GM13976 (cell line): ENCODE measurements around the gene BTRC.

Source experiments
- DNase-seq: peaks from one replicate; pipeline ENCODE4 v3.0.0; 2012; ENCODE audit warnings: low spot score
- in situ Hi-C: fragments of 300-500 bp; cut with MboI; formaldehyde crosslinking; loops from one replicate; pipeline ENCODE4 v1.12.0; 2022; ENCODE audit warnings: low sequenced_read_pairs, mixed read lengths, inconsistent platforms; ENCODE audit not compliant: unreplicated experiment
- TF ChIP-seq, protein P1 (sequence below): IDR thresholded peaks from 2 replicates; pipeline ENCODE4 v1.5.1; 2012; ENCODE audit warnings: borderline replicate concordance, mild to moderate bottlenecking; ENCODE audit not compliant: insufficient read depth; ENCODE audit errors: extremely low read depth, missing control alignments, control extremely low read depth

BTRC gene

GRCh38 chr10:101453791-101454718 lies 100.1 kb downstream of the BTRC start:
- TF ChIP-seq, protein P1, sequence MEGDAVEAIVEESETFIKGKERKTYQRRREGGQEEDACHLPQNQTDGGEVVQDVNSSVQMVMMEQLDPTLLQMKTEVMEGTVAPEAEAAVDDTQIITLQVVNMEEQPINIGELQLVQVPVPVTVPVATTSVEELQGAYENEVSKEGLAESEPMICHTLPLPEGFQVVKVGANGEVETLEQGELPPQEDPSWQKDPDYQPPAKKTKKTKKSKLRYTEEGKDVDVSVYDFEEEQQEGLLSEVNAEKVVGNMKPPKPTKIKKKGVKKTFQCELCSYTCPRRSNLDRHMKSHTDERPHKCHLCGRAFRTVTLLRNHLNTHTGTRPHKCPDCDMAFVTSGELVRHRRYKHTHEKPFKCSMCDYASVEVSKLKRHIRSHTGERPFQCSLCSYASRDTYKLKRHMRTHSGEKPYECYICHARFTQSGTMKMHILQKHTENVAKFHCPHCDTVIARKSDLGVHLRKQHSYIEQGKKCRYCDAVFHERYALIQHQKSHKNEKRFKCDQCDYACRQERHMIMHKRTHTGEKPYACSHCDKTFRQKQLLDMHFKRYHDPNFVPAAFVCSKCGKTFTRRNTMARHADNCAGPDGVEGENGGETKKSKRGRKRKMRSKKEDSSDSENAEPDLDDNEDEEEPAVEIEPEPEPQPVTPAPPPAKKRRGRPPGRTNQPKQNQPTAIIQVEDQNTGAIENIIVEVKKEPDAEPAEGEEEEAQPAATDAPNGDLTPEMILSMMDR: no peak
- in situ Hi-C loops: no loop called here
- no peak for DNase-seq

DNA sequence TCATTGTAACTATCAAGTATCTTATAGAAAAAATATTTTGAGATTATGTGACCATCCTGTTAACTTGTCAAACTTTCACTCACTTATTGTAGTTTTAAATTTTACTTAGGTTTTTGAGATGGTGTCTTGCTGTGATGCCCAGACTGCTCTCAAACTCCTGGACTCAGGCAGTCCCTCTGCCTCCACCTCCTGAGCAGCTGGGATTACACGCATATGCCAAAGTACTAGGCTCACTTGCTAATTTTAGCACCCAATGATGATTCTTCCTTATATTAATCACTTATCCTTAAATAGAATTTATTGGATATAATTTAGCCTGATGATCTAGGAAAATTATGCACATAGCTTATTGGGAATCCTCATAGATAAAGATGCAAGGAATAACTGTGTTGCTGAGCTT lies 104.9 kb downstream of the BTRC start:
- DNase-seq: no peak
- in situ Hi-C loops: no loop called here
- TF ChIP-seq, protein P1: no peak

DNA sequence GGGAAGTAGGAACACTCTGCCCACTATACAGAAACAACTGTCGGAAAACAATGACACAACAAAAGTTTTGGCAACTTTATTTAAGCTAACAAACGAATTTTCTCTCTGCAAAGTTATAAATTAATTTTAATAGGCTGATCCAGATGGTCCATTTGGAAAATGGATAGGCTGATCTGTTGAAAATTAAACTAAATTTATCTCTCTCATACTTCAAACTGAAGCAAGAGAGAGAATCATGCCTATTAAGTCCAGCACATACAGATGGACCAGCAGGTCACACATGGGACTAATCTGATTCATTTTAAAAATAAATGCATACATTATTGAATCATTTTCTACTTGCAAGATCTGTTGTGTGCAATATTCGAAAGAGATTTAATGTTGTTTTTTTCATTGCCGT lies 110.1 kb downstream of the BTRC start:
- in situ Hi-C loops: no loop called here
- DNase-seq: no peak
- TF ChIP-seq, protein P1: no peak

- no peak for DNase-seq
- TF ChIP-seq, protein P1: no peak
- in situ Hi-C loops: no loop called here
Measured at GRCh38 chr10:101464599-101464998, 110.6 kb downstream of the BTRC start.

- DNase-seq: no peak
- in situ Hi-C loops: no loop called here
- TF ChIP-seq, protein P1: no peak
Measured at GRCh38 chr10:101466016-101466912, 112.3 kb downstream of the BTRC start.

- TF ChIP-seq, protein P1: peak; percentile 64
- in situ Hi-C loops: no loop called here
- DNase-seq: peak; percentile 66
Measured at GRCh38 chr10:101467286-101467770, 113.4 kb downstream of the BTRC start.
